Neural progenitor cell (in vitro differentiated cells): ENCODE data around the gene CALHM2.

Experiments used
- EZH2 ChIP-seq: fragments of 200-600 bp; sonication (generic); IDR thresholded peaks from 2 replicates; pipeline ENCODE4 v1.6.1; 2017; ENCODE audit warnings: antibody characterized with exemption, mild to moderate bottlenecking, moderate library complexity
- EZH2phosphoT487 ChIP-seq: fragments of 200-600 bp; sonication (generic); IDR thresholded peaks from 2 replicates; pipeline ENCODE4 v1.6.1; 2017; ENCODE audit warnings: antibody characterized with exemption
- TF ChIP-seq, protein P1 (sequence below): fragments of 200-600 bp; sonication (generic); IDR thresholded peaks from 2 replicates; pipeline ENCODE4 v1.5.1; 2017; ENCODE audit warnings: antibody characterized with exemption, mild to moderate bottlenecking

- TF ChIP-seq, protein P1, sequence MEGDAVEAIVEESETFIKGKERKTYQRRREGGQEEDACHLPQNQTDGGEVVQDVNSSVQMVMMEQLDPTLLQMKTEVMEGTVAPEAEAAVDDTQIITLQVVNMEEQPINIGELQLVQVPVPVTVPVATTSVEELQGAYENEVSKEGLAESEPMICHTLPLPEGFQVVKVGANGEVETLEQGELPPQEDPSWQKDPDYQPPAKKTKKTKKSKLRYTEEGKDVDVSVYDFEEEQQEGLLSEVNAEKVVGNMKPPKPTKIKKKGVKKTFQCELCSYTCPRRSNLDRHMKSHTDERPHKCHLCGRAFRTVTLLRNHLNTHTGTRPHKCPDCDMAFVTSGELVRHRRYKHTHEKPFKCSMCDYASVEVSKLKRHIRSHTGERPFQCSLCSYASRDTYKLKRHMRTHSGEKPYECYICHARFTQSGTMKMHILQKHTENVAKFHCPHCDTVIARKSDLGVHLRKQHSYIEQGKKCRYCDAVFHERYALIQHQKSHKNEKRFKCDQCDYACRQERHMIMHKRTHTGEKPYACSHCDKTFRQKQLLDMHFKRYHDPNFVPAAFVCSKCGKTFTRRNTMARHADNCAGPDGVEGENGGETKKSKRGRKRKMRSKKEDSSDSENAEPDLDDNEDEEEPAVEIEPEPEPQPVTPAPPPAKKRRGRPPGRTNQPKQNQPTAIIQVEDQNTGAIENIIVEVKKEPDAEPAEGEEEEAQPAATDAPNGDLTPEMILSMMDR, result no peak
- no peak for TF ChIP-seq EZH2phosphoT487
- no peak for TF ChIP-seq EZH2
Observed at GRCh38 chr10:103467406-103467805, 15.2 kb upstream of the CALHM2 start.
